NT2/D1 (cell line): ENCODE results near the gene SHMT1.
"Not testable (repeated sequence)": the region's sequence is repeated elsewhere in the genome, so short reads cannot be mapped to it uniquely, and the experiment has no call there.

Source experiments
- DNase-seq: peaks from one replicate; pipeline ENCODE4 v3.0.0-alpha.2; 2011; ENCODE audit warnings: low read depth, low spot score
- H3K27me3 ChIP-seq: 2 replicates; pipeline ENCODE4 v1.6.0; 2011; ENCODE audit warnings: mild to moderate bottlenecking; ENCODE audit not compliant: insufficient read length, insufficient read depth
- H3K36me3 ChIP-seq: 2 replicates; pipeline ENCODE4 v1.6.1; 2011; ENCODE audit warnings: mild to moderate bottlenecking, low read length, mixed read lengths; ENCODE audit not compliant: insufficient read depth, insufficient read length
- H3K4me1 ChIP-seq: 2 replicates; pipeline ENCODE4 v1.5.1; 2011; ENCODE audit not compliant: insufficient read depth, insufficient read length
- H3K4me3 ChIP-seq: 2 replicates; pipeline ENCODE4 v1.5.1; 2011; ENCODE audit warnings: low read depth; ENCODE audit not compliant: insufficient read length
- H3K9ac ChIP-seq: 2 replicates; pipeline ENCODE4 v1.6.0; 2011; ENCODE audit warnings: low read depth; ENCODE audit not compliant: insufficient read length
- H3K9me3 ChIP-seq: 2 replicates; pipeline ENCODE4 v1.5.1; 2011; ENCODE audit warnings: mild to moderate bottlenecking, low read length; ENCODE audit not compliant: insufficient read depth
- SUZ12 ChIP-seq: IDR thresholded peaks from 2 replicates; pipeline ENCODE4 v1.6.1; 2011; ENCODE audit not compliant: insufficient read length, insufficient read depth; ENCODE audit errors: extremely low read depth
- YY1 ChIP-seq: IDR thresholded peaks from 2 replicates; pipeline ENCODE4 v1.6.1; 2011; ENCODE audit not compliant: insufficient read length, insufficient read depth
- ZNF274 ChIP-seq: IDR thresholded peaks from 2 replicates; pipeline ENCODE4 v1.6.1; 2011; ENCODE audit warnings: mild to moderate bottlenecking, low read depth, low read length

Gene SHMT1

DNA sequence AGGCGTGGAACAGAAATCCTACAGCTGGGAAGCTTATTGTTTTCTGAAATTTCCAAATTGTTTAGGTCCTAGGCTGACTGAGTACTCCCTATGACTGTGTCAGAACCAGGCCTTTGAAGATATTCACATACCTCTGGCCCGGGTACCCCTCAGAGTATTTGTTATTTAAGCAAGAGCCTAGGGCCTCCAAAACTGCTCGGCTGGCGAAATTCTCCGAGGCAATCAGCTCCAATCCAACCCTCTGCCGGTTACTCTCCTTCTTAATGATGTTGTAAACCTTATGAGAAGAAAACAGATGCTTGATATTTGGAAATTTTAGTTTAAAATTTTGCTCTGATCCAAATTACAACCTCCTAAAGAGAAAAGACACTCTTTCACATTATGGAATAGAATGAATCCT is 9.8 kb downstream of the SHMT1 start:
- Histone ChIP-seq H3K36me3 (peaks cover 45% of the 10 kb centered on the region), H3K4me1 (no peaks in the 10 kb centered on the region)
- DNase-seq, result no peak

DNA sequence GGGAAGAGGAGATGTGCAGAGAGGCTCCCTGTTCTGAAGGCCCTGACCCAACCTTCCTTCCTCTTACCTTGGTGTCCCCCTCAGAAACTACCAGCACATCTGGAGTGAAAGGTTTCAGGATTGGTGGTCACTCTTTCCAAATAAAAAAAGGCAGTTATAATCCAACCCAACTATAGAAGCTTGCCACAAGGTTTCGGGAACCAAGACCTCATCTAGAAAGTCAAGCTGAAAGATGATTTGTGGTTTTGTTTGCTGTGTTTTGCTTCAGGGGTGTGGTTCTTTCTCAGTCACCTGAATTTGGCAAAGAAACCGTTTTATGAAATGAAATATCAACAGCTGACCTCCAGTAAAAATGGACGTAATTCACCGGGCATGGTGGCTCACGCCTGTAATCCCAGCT is 19.3 kb downstream of the SHMT1 start:
- H3K27me3 ChIP-seq, result no peaks in the 10 kb centered on the region
- no peak for DNase-seq
- H3K9me3 ChIP-seq, result peaks cover 19% of the 10 kb centered on the region; the same call in 1 of the 2 replicates
- no peaks in the 10 kb centered on the region for H3K4me1 ChIP-seq
- no peak overlapping the region for H3K9ac ChIP-seq
- TF ChIP-seq SUZ12 (no peak), ZNF274 (no peak), YY1 (no peak)
- no peak overlapping the region for H3K4me3 ChIP-seq
- peaks cover 78% of the 10 kb centered on the region for H3K36me3 ChIP-seq

More for the DNA sequence above, 9.8 kb downstream of the SHMT1 start:
- Histone ChIP-seq H3K9ac (no peak overlapping the region), H3K4me3 (no peak overlapping the region), H3K27me3 (no peaks in the 10 kb centered on the region), H3K9me3 (no peaks in the 10 kb centered on the region)
- TF ChIP-seq YY1 (no peak), SUZ12 (no peak), ZNF274 (no peak)

DNA sequence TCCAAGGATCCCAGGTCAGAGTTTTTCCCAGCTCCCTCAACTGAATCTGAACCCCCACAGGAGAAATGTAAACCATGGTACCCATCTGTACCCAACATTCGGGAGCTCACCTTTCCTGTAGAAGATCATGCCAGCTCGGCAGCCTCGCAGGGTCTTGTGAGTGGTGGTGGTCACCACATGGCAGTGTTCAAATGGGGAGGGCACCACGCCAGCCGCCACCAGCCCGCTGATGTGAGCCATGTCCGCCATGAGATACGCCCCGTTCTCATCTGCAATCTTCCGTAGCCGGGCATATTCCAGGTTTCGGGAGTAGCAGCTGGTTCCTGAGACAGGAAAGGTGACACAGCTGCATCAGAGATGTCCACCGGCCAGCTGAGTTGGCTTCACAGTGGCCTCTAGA is 23.4 kb downstream of the SHMT1 start:
- no peaks in the 10 kb centered on the region for H3K27me3 ChIP-seq
- peaks cover 65% of the 10 kb centered on the region for H3K36me3 ChIP-seq
- H3K4me3 ChIP-seq, result no peak overlapping the region
- TF ChIP-seq ZNF274 (no peak), SUZ12 (no peak), YY1 (no peak)
- H3K4me1 ChIP-seq, result no peaks in the 10 kb centered on the region
- no peak overlapping the region for H3K9ac ChIP-seq
- no peak for DNase-seq
- H3K9me3 ChIP-seq, result peaks cover 27% of the 10 kb centered on the region; the same call in 1 of the 2 replicates

GRCh38 chr17:18338158-18338557 is 25.2 kb downstream of the SHMT1 start:
- not testable (repeated sequence) for H3K9ac ChIP-seq, H3K27me3 ChIP-seq, DNase-seq, H3K4me3 ChIP-seq, H3K4me1 ChIP-seq
- Histone ChIP-seq H3K9me3 (peaks cover 27% of the 10 kb centered on the region; the same call in 1 of the 2 replicates), H3K36me3 (peaks cover 60% of the 10 kb centered on the region)

DNA sequence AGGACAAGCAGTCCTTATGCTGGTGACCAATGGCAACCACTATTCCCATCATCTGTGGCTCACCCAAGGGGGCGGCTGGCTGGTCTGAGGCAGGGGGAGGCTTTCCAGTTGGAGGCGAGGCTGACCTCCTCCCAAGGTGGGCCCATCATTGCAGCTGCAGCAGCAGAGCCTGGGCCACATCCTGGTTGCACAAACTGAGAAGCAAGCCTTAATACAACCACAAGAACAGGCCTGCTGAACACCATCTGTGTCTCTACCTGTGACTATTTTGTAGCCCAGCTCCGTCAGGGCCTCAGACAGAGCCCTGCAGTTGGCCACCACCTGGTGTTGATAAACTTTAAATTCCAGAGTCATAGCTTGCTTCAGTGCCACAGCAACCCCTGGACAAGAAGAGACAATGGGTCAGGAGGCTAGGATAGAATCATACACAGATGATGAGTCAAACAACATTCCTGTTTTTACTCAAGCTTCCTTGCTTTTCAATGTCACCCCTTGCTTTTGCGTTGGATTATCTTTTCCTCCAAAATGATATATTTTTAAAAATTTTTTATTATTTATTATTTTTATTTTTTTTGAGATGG is 30.4 kb downstream of the SHMT1 start:
- TF ChIP-seq SUZ12, result no peak
- no peak for TF ChIP-seq YY1
- no peak for TF ChIP-seq ZNF274
- peaks cover 2% of the 10 kb centered on the region for H3K4me1 ChIP-seq
- H3K4me3 ChIP-seq, result no peak overlapping the region
- no peak for DNase-seq
- H3K9ac ChIP-seq, result no peak overlapping the region
- peaks cover 66% of the 10 kb centered on the region for H3K36me3 ChIP-seq
- H3K9me3 ChIP-seq, result peaks cover 6% of the 10 kb centered on the region; the same call in 1 of the 2 replicates
- H3K27me3 ChIP-seq, result no peaks in the 10 kb centered on the region

DNA sequence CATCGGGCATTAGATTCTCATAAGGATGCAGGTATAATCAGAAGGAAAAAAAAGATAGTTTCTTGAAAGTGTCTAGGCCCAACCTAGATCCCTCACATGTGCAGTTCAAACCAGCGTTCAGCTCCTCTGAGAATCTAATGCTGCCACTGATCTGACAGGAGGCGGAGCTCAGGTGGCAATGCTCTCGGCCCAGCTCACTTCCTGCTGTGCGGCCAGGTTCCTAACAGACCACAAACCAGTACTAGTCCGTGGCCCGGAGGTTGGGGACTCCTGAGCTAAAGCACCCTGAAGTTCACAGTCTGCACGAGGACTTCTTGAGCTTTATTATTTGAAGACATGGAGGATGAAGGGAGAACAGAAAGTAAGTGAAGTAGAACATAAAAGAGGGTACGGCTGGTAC is 31.5 kb downstream of the SHMT1 start:
- no peak overlapping the region for H3K9ac ChIP-seq
- TF ChIP-seq YY1, result no peak
- no peak for TF ChIP-seq ZNF274
- no peak for TF ChIP-seq SUZ12
- no peaks in the 10 kb centered on the region for H3K27me3 ChIP-seq
- no peak for DNase-seq
- no peaks in the 10 kb centered on the region for H3K9me3 ChIP-seq
- H3K4me3 ChIP-seq, result no peak overlapping the region
- peaks cover 70% of the 10 kb centered on the region for H3K36me3 ChIP-seq
- H3K4me1 ChIP-seq, result peaks cover 2% of the 10 kb centered on the region

DNA sequence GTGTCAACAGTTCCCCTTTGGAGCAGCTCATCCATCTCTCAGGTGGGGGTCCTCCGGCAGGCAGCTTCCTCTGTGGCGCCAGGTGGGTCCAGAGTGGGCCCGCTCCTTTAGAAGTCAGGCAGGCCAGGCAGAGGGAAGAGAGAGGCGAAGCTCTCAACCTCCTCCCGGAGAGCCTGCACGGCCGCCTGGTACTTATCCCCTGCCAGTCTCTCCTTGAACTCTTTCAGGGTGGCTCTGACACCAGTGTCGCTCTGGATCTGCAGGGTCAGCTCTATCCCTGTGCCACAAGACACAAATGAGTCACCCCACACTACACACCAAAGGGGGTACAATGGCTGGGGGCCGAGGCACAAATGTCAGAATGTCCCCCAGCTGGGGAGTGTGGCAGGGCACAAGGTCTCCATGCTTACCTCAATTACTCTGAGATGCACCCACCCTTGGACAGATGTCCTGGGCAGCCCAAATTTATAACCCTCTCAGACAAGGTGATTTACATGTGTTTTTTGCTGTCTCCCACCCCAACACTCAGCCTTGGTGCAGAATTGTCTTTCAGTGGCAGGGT is 34.6 kb downstream of the SHMT1 start:
- Histone ChIP-seq H3K36me3 (peaks cover 80% of the 10 kb centered on the region), H3K9me3 (peaks cover 6% of the 10 kb centered on the region; the same call in 1 of the 2 replicates), H3K27me3 (no peaks in the 10 kb centered on the region), H3K9ac (no peak overlapping the region), H3K4me1 (peaks cover 2% of the 10 kb centered on the region), H3K4me3 (no peak overlapping the region)
- DNase-seq, result no peak
- TF ChIP-seq YY1 (no peak), ZNF274 (no peak), SUZ12 (no peak)
